GM12872 (cell line): Measurements from ENCODE around the gene LIPA.

ENCODE experiments used
- CTCF ChIP-seq: IDR thresholded peaks from 3 replicates; pipeline ENCODE4 v1.5.1; 2011; ENCODE audit warnings: low read depth, mild to moderate bottlenecking, low read length, moderate library complexity; ENCODE audit not compliant: insufficient read depth

LIPA gene

GRCh38 chr10:89242345-89242684, 9.3 kb downstream of the LIPA start:
- TF ChIP-seq CTCF, result no peak

DNA sequence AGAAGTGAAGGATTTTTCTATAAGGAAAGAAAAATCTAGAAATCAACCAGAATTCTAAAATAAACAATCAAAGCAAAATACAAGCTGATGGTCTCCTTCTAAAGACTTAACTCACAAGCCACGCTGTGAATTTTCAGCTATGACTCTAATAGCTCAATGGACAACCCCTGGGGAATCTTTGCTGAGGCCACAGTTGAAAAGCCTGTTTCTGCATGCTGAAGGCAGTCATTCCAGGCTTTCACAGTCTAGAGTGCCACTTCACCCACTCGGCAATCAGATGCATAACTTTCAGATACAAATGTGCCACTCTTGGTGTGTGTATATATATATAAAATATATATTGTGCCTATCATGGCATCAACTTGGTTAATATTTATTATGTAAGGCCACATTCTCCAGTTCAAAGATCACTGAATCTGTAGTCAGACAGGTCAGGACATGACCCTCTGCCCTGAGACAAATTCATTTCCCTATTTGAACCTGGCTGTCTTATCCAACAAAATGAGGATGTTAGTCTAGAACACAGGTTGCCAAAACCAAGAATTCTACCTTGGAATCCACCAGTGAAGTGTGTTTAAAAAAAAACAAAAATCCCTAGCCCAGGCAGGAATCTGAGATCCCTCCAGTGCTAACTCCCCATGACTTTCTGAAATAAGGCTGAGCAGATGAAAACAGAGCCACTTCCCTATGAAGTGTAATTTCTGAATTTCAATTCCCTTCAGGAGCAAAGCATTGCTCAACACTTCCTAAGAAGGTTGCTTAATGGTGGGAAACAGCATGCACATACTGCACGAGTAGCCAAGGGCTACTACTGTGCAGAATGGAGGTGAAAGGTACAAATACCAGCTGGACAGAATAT, 9.9 kb downstream of the LIPA start:
- TF ChIP-seq CTCF, result no peak

DNA sequence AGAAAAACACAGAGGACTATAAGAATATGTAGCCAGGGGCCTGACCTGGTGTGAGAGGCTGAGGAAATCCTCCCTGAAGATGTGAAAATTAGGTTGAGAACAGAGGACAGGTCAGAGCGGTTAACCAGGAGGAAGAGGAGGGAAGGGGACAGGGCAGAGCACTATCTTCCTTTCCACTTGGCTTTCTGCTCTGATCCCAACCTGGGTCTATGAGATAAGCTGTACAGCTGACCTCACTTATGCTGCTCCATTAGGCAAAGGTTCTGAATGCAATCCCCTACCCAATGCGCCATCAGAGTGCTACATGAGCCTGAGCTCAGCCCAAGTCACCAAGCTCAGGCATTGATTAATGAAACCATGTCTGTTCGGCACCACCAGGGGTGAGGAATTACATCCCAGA, 10.5 kb downstream of the LIPA start:
- TF ChIP-seq CTCF, result no peak

- TF ChIP-seq CTCF, result no peak
Observed at GRCh38 chr10:89240519-89240918, 11.1 kb downstream of the LIPA start.

- no peak for TF ChIP-seq CTCF
Observed at GRCh38 chr10:89238956-89239644, 12.5 kb downstream of the LIPA start.

DNA sequence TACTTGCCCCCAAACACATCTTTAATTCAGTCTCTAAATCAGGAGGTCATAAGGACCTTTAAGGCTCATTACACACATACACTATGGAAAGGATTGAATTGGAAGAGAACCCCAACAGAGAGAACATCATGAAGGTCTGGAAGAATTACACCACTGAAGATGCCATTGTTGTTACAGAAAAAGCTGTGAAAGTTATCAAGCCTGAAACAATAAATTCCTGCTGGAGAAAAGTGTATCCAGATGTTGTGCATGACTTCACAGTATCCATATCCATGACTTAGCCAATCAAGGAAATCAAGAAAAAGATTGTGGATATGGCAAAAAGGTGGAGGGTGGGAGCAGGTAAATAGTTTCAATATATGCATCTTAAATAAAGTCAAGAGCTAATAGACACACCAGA, 13.7 kb downstream of the LIPA start:
- no peak for TF ChIP-seq CTCF

DNA sequence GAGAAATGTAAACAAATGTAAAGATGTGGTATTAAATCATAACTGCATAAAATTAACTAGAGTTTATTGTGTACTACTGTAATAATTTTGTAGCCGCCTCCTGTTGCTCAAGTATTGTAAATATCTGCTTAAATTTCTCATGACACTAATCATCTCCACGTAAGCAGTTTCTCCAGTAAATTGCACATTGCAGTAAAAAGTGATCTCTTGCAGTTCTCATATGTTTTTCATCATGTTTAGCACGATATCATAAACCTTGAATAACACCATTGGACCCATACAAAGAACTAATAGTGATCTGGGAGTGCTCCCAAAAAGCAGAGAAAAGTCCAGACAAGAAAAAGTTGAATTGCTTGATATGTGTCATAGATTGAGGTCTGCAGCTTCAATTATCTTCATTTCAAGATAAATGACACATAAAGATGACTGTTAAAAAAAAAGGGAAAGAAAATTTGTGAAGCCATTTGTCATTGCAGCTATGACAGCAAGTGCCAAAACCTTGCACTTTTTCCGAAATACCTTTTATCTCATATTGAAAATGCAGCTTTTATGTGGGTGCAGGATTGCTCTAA, 15.3 kb downstream of the LIPA start:
- no peak for TF ChIP-seq CTCF
